Islet of Langerhans (tissue), 1 donor: Measurements from ENCODE around the gene ZNF362.

ENCODE experiments used
- FAIRE-seq: peaks from one replicate; lab custom pipeline; 2011; peaks lifted over from hg19 to GRCh38; lab: Jason Lieb, UNC

ZNF362 gene

GRCh38 chr1:33246171-33246570 lies 10.1 kb upstream of the ZNF362 start:
- FAIRE-seq, result no peak

- FAIRE-seq, result no peak
These were observed 8.7 kb upstream of the ZNF362 start for GRCh38 chr1:33247545-33247944.

GRCh38 chr1:33248244-33248643 lies 8.0 kb upstream of the ZNF362 start:
- FAIRE-seq, result no peak

- no peak for FAIRE-seq
These were observed 6.9 kb upstream of the ZNF362 start for GRCh38 chr1:33249422-33249821.

- no peak for FAIRE-seq
These were observed 6.1 kb upstream of the ZNF362 start for GRCh38 chr1:33250217-33250616.

- FAIRE-seq, result no peak
These were observed 5.6 kb upstream of the ZNF362 start for GRCh38 chr1:33250724-33251123.

- no peak for FAIRE-seq
These were observed 1.8 kb upstream of the ZNF362 start for GRCh38 chr1:33254491-33254890.

- FAIRE-seq, result no peak
These were observed 708 bp upstream of the ZNF362 start for GRCh38 chr1:33255347-33256220.

- FAIRE-seq, result no peak
These were observed 146 bp upstream of the ZNF362 start for GRCh38 chr1:33256221-33256470.

GRCh38 chr1:33257207-33257771 lies 997 bp downstream of the ZNF362 start:
- FAIRE-seq, result no peak

GRCh38 chr1:33257772-33258712 lies 1.8 kb downstream of the ZNF362 start:
- no peak for FAIRE-seq

GRCh38 chr1:33258788-33259274 lies 2.5 kb downstream of the ZNF362 start:
- FAIRE-seq, result no peak

- no peak for FAIRE-seq
These were observed 3.6 kb downstream of the ZNF362 start for GRCh38 chr1:33259879-33260278.

- no peak for FAIRE-seq
These were observed 4.1 kb downstream of the ZNF362 start for GRCh38 chr1:33260439-33260838.

GRCh38 chr1:33261344-33261743 lies 5.1 kb downstream of the ZNF362 start:
- no peak for FAIRE-seq

- no peak for FAIRE-seq
These were observed 7.7 kb downstream of the ZNF362 start for GRCh38 chr1:33263890-33264504.

- no peak for FAIRE-seq
These were observed 9.7 kb downstream of the ZNF362 start for GRCh38 chr1:33265780-33266605.

- no peak for FAIRE-seq
These were observed 10.5 kb downstream of the ZNF362 start for GRCh38 chr1:33266766-33267165.

GRCh38 chr1:33267468-33268205 lies 11.3 kb downstream of the ZNF362 start:
- FAIRE-seq, result peak; percentile 51

- FAIRE-seq, result no peak
These were observed 12.2 kb downstream of the ZNF362 start for GRCh38 chr1:33268457-33268856.
